GM12875 (cell line): ENCODE data around the gene EMC10.
"Not testable (repeated sequence)": the region's sequence is repeated elsewhere in the genome, so short reads cannot be mapped to it uniquely, and the experiment has no call there.

ENCODE experiments used
- H3K4me3 ChIP-seq: one replicate; pipeline ENCODE4 v1.5.1; 2011; ENCODE audit warnings: low read depth, low read length, control low read depth
- TF ChIP-seq, protein P1 (sequence below): IDR thresholded peaks from 2 replicates; pipeline ENCODE4 v1.5.1; 2011; ENCODE audit warnings: low read depth, mild to moderate bottlenecking, control low read depth, inconsistent platforms, low read length, moderate library complexity, borderline replicate concordance; ENCODE audit not compliant: insufficient read depth

EMC10 gene

GRCh38 chr19:50432221-50433028 is 43.9 kb upstream of the EMC10 start, which contains the start of gene MYBPC2:
Gene MYBPC2, plus strand, starts transcription at chr19:50432892. Its CDS starts 62 bp downstream, at chr19:50432954.
- H3K4me3 ChIP-seq = peak within 1 kb of the TSS; percentile 58
- TF ChIP-seq, protein P1, sequence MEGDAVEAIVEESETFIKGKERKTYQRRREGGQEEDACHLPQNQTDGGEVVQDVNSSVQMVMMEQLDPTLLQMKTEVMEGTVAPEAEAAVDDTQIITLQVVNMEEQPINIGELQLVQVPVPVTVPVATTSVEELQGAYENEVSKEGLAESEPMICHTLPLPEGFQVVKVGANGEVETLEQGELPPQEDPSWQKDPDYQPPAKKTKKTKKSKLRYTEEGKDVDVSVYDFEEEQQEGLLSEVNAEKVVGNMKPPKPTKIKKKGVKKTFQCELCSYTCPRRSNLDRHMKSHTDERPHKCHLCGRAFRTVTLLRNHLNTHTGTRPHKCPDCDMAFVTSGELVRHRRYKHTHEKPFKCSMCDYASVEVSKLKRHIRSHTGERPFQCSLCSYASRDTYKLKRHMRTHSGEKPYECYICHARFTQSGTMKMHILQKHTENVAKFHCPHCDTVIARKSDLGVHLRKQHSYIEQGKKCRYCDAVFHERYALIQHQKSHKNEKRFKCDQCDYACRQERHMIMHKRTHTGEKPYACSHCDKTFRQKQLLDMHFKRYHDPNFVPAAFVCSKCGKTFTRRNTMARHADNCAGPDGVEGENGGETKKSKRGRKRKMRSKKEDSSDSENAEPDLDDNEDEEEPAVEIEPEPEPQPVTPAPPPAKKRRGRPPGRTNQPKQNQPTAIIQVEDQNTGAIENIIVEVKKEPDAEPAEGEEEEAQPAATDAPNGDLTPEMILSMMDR = no peak

- peak overlapping the region; percentile 57 for H3K4me3 ChIP-seq
- TF ChIP-seq, protein P1 = no peak
Observed at GRCh38 chr19:50433201-50434180, 42.8 kb upstream of the EMC10 start.

- TF ChIP-seq, protein P1 = no peak
- H3K4me3 ChIP-seq = peak overlapping the region; percentile 57
Observed at GRCh38 chr19:50434525-50434924, 41.8 kb upstream of the EMC10 start.

GRCh38 chr19:50435221-50435620 is 41.1 kb upstream of the EMC10 start:
- TF ChIP-seq, protein P1 = no peak

DNA sequence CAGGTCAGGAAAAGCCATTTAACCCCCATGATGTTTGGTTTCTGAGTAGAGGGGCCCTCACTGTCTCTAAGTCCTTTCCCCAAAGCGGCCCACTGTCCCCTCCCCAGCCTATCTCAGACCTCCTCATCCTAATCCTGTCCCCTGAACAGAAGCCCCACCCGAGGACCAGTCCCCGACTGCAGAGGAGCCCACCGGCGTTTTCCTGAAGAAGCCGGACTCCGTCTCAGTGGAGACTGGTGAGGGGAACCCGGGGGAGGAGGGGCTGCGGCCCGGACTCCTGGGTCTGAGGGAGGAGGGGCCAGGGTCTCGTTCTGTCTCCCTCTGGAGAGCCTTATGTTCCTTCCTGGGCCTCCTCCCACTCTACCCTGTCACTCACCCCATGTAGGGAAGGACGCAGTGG is 40.7 kb upstream of the EMC10 start:
- TF ChIP-seq, protein P1 = no peak
- no peak overlapping the region for H3K4me3 ChIP-seq

More at GRCh38 chr19:50435221-50435620, 41.1 kb upstream of the EMC10 start:
- H3K4me3 ChIP-seq = no peak overlapping the region

GRCh38 chr19:50437862-50438449 is 38.4 kb upstream of the EMC10 start:
- TF ChIP-seq, protein P1 = no peak
- no peak overlapping the region for H3K4me3 ChIP-seq

GRCh38 chr19:50439130-50439529 is 37.2 kb upstream of the EMC10 start:
- not testable (repeated sequence) for H3K4me3 ChIP-seq
